GM19035 (cell line): ENCODE results near the gene SLC22A12.
"Not testable (repeated sequence)": the region's sequence is repeated elsewhere in the genome, so short reads cannot be mapped to it uniquely, and the experiment has no call there.

Experiments
- ATAC-seq: cut with Tn5 transposase; IDR thresholded peaks from one replicate; pipeline ENCODE4 v1.9.1; 2021; ENCODE audit not compliant: unreplicated experiment

The SLC22A12 gene

DNA sequence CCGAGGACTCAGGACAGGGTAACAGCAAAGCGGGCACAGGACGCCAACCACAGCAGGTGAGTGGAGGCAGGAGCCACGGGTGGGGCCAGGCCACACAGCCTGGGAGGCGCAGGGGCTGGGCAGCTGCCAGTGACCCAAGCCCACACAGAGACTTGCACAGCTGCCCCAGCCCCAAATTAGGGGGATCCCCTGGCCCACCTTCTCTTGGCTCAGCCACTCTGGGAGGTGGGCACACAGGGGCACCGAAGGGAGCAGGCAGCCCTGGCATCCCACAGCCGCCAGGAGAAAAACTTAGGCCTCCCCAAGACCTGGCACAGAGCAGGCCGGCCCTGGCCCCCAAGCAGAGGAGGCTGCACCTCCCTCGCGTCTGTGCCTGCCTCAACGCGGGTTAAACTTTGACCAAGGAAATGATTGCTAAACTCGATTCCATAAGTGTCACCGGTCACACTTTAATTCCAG, at the start of gene SLC22A12:
TSS of gene SLC22A12 (plus strand) at position 458 of the 459 bp plus-strand sequence. CDS start 337 bp downstream, outside the sequence.
- ATAC-seq = no peak

- no peak for ATAC-seq
These were observed 48.6 kb upstream of the SLC22A12 start for GRCh38 chr11:64542172-64543125.

DNA sequence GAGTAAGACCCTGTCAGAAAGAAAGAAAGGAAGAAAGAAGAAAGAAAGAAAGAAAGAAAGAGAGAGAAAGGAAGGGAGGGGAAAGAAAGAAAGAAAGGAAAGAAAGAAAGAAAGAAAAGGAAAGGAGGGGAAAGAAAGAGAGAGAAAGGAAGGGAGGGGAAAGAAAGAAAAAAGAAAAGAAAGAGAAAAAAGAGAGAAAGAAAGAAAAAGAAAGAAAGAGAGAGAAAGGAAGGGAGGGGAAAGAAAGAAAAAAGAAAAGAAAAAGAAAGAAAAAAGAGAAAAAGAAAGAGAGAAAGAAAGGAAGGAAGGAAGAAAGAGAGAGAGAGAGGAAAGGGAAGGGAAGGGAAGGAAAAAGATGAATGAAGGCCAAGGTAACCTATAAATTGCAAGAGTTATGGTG, 47.2 kb upstream of the SLC22A12 start:
- ATAC-seq = no peak

- ATAC-seq = no peak
These were observed 46.3 kb upstream of the SLC22A12 start for GRCh38 chr11:64544616-64545296.

DNA sequence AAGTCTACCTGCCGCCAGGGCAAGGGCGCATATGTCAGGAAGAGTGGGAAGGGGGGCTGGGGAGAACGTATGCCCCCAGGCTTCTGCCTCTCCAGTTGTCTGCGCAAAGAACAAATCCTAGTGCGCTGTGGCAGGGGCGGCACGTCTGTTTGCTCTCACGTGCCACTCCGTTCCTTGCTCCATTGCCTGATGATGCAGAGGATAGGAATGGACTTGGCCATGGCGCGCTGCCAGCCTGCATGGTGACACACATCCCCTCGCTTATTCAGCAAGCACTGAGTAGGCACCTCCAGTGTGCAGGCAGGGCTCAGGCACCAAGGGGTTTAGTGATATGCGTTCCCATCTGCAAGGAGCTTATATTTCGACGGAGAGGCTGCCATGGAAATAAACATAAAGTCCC, 45.4 kb upstream of the SLC22A12 start:
- no peak for ATAC-seq

DNA sequence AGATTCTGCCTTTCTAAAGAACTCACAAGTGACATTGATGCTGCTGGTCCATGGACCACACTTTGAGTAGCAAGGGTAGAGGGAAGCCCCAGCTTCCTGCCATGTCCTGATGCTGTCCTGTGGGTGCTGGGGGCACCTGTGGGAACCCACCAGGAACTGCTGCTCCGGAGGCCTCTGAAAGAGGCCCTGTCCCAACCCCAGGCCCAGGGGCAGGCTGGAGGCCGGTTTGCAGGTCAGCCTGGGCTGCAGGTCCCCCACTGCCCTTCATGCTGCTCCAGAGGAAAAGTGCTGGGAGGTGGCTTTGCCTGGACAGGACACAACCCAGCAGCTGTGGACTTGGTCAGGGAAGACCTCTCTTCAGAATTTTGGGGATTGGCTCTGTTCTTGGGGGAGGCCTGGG, 44.8 kb upstream of the SLC22A12 start:
- ATAC-seq = no peak

GRCh38 chr11:64546600-64546999, 44.4 kb upstream of the SLC22A12 start:
- no peak for ATAC-seq

DNA sequence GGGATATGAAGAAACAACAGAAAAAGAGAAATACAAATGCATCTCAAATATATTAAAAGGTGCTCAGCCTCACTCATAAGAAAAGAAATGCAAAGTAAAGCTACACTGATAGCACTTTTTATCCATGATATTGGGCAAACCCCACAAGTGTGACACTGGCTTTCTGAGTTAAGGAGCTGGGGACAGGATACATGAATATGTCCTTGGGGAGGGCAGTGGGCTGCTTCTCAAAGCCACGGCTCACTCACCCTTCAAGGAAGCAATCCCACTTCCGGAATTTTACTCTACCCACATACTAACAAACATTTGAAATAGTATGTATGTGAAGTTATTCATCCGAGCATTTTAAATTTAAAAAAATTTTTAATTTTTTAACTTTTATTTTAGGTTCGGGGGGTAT, 41.1 kb upstream of the SLC22A12 start:
- ATAC-seq = no peak

- no peak for ATAC-seq
These were observed 37.3 kb upstream of the SLC22A12 start for GRCh38 chr11:64553554-64554201.

GRCh38 chr11:64556044-64556720, 34.8 kb upstream of the SLC22A12 start:
- no peak for ATAC-seq

- no peak for ATAC-seq
These were observed 34.2 kb upstream of the SLC22A12 start for GRCh38 chr11:64556721-64557250.

DNA sequence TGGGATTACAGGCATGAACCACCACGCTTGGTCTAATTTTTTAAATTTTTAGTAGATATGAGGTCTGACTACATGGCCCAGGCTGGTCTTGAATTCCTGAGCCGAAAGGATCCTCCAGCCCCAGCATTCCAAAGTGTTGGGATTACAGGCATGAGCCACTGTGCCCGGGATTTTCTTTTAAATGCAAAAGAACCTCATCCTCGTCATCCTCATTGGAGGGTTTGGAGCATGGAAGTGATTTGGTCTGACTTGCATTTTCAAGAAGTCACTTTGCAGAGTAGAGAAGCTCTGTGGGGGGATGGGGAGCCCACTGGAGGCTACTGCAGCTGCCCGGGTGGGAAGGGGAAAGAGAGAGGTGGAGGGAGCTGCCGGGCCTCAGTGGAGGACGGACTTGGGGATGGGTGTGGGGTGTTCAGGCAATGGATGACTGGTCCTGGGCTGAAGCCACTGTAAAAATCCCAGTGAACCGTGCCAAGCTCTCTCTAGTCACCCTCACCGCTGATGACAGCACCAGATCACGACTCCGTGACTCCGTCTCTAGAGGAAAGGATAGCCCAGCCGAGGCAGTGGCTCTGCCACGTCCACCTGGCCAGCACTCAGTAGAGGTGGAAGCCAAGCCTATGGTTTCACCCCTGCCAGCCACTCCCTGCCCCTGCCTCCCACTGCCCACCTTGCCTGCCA, 32.8 kb upstream of the SLC22A12 start:
- no peak for ATAC-seq

- no peak for ATAC-seq
These were observed 32.2 kb upstream of the SLC22A12 start for GRCh38 chr11:64558869-64559268.

GRCh38 chr11:64559351-64560138, 31.5 kb upstream of the SLC22A12 start:
- ATAC-seq = no peak

GRCh38 chr11:64560139-64560771, 30.8 kb upstream of the SLC22A12 start:
- ATAC-seq = no peak

DNA sequence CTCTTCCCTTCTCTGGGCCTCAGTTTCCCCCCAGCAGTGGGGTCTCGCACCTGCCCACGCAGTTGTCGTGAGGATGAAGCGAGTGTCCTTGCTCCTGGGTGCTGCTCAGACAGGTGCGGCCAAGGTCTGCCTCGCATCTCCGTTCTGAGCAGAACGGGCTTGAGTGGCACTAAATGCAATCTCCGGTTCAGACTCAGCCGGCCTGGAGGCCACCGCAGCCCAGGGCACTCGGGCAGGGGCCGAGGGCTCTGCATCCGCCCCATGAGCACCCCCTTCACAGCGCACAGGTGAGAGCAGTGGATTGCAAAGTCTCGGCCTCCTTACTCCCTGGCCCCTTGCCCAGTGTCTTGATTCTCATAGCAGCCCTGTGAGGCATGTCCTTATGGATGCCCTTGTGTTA, 30.1 kb upstream of the SLC22A12 start:
- ATAC-seq = no peak

- ATAC-seq = not testable (repeated sequence)
These were observed 29.6 kb upstream of the SLC22A12 start for GRCh38 chr11:64561429-64561828.

DNA sequence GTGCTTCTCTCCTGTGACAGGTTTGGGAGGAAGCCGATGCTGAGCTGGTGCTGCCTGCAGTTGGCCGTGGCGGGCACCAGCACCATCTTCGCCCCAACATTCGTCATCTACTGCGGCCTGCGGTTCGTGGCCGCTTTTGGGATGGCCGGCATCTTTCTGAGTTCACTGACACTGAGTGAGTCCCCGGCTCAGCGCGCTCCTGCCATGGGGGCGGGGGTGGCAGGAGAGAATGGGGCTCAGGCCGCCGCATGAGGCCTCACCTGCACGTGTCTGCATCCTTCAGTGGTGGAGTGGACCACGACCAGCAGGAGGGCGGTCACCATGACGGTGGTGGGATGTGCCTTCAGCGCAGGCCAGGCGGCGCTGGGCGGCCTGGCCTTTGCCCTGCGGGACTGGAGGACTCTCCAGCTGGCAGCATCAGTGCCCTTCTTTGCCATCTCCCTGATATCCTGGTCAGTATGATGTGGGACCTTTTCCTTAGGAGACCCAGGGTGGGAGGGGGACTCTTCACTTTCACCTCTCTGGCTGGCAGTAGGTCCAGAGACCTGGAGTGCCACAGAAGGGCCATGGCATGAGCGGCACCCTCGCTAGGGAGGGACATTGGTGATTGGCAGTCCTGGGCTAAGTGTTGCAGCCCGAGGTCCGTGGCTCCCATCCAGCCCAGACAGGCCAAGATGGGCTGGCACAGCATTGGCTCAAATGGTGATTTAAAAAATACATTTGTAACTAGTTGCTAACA, 28.9 kb upstream of the SLC22A12 start:
- no peak for ATAC-seq
